ENCODE measurements around the gene RPL23.

The RPL23 gene

DNA sequence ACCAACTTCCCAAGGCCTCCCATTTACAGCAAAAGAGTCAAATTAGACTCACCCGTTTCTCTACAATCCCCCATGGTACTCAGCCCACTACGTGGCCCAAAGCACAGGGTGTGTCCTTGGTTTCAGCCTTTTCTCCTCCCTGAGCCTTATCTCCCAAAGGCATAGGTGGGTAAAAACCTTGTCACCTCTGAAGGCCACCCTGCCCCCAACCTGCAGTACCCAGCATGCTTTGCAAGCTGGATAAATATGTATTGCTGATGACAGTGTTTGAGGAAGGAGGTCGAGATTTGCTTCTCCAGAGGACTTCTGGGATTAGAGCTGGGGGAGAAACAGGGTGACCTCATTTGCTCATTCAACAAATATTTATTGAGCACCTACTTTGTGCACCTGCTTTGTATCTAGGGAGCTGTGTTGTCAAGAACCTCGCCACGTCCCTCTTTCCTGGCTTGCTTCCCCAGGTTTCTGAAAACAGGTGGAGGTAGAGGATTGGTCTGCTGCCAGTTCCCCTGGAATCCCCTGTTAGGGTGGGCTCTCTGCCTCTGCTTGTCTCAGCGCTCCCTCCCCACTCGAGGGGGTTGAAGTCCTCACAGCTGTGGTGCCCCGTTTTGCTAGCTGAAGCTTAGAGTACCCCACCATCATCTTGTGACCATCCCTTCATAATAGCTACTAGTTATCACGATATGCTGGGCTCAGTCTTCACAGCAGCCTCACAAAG is 19.3 kb upstream of the RPL23 start:
- in situ Hi-C loops (cut with MboI; ENCODE audit: low pct_unique_long_range_greater_than_20kb, low sequenced_read_pairs, unreplicated experiment): no loop called here
- TF ChIP-seq, protein P1, sequence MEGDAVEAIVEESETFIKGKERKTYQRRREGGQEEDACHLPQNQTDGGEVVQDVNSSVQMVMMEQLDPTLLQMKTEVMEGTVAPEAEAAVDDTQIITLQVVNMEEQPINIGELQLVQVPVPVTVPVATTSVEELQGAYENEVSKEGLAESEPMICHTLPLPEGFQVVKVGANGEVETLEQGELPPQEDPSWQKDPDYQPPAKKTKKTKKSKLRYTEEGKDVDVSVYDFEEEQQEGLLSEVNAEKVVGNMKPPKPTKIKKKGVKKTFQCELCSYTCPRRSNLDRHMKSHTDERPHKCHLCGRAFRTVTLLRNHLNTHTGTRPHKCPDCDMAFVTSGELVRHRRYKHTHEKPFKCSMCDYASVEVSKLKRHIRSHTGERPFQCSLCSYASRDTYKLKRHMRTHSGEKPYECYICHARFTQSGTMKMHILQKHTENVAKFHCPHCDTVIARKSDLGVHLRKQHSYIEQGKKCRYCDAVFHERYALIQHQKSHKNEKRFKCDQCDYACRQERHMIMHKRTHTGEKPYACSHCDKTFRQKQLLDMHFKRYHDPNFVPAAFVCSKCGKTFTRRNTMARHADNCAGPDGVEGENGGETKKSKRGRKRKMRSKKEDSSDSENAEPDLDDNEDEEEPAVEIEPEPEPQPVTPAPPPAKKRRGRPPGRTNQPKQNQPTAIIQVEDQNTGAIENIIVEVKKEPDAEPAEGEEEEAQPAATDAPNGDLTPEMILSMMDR (IDR thresholded peaks at IDR 0.05; ENCODE audit: extremely low read depth, insufficient read depth, missing control alignments): no peak
- DNase-seq (ENCODE audit: low spot score): no peak

DNA sequence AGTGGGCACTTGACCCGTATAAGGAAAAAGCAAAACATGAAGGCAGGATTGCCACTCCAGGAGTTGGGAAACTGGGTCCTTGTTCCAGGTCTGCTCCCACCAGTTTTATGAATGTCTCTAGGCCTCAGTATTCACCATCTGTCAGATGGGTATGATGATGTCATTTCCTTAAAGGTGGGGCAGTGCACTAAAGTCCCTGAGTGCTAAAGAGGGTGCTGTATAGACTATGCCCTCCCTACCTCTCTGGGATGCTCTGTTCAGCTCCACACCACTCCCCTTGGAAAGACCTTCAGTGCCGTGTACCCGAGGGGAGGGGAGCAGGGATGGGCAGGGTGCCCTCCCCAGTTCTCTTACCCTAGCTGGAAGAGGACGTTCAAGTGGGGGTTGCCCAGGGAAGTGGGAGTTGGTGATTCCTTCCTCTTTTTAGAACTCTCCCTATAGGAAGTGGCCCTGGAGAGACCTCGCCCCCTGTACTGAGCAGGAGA is 18.5 kb upstream of the RPL23 start:
- TF ChIP-seq, protein P1 (IDR thresholded peaks at IDR 0.05; ENCODE audit: extremely low read depth, insufficient read depth, missing control alignments): no peak
- no peak for DNase-seq (ENCODE audit: low spot score)
- in situ Hi-C loops (cut with MboI; ENCODE audit: low pct_unique_long_range_greater_than_20kb, low sequenced_read_pairs, unreplicated experiment): no loop called here

DNA sequence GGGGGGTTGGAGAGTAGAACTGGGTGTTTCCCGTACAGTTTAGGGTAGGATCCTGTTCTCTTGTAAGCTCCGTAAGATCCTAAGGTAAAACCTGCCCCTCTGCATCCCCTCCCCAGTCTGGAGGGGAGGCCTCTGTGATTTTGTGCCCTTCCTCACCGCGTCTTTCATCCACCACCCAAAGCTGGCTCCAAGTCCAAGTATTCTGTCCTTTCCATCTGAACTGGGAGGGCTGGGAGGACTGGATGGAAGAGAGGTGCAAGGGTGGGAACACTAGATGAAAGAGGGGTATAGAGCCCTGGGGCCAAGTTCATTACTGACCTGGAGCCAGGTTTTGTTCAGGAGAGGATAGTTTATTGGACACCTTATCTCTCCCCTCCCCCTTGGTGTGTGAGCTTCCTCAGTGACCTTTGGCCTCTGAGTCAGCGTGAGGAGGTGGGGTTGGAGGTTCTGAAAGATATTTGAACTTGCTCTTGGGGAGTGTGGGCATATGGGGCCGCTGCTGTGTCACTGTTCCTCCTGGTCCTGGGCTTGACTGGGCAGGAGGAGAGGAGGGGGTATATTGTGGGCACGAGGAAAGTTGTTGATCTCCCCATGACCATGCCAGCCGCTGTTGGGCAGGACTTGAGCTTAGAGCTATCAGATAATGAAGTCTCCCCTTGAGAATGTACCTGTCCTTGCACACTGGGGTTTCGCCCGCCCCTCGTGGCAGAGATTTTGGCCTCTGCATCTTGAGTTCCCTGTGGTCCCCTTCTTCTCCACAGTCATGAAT is 17.9 kb upstream of the RPL23 start:
- in situ Hi-C loops (cut with MboI; ENCODE audit: low pct_unique_long_range_greater_than_20kb, low sequenced_read_pairs, unreplicated experiment): no loop called here
- TF ChIP-seq, protein P1 (IDR thresholded peaks at IDR 0.05; ENCODE audit: extremely low read depth, insufficient read depth, missing control alignments): peak; percentile 46
- DNase-seq (ENCODE audit: low spot score): peak; percentile 66

- in situ Hi-C loops (cut with MboI; ENCODE audit: low pct_unique_long_range_greater_than_20kb, low sequenced_read_pairs, unreplicated experiment): no loop called here
- peak; percentile 83 for DNase-seq (ENCODE audit: low spot score)
- TF ChIP-seq, protein P1 (IDR thresholded peaks at IDR 0.05; ENCODE audit: extremely low read depth, insufficient read depth, missing control alignments): no peak
Measured at GRCh38 chr17:38870259-38871165, 17.0 kb upstream of the RPL23 start.

GRCh38 chr17:38869526-38870258 is 16.2 kb upstream of the RPL23 start, which contains the start of gene LASP1:
Gene LASP1, plus strand, starts transcription at chr17:38870058. Its CDS starts 132 bp downstream, at chr17:38870190.
- DNase-seq (ENCODE audit: low spot score): peak; percentile 93
- TF ChIP-seq, protein P1 (IDR thresholded peaks at IDR 0.05; ENCODE audit: extremely low read depth, insufficient read depth, missing control alignments): no peak
- in situ Hi-C loops (cut with MboI; ENCODE audit: low pct_unique_long_range_greater_than_20kb, low sequenced_read_pairs, unreplicated experiment): no loop called here

Measured in GM13977 (cell line).